GM12865 (cell line): ENCODE results near the gene PRICKLE2.

ENCODE experiments used
- DNase-seq: peaks from one replicate; pipeline ENCODE4 v3.0.0; 2010; ENCODE audit warnings: low read depth
- H3K4me3 ChIP-seq: 2 replicates; pipeline ENCODE4 v1.5.1; 2011; ENCODE audit warnings: mild to moderate bottlenecking, low read depth, low read length, control low read depth
- TF ChIP-seq, protein P1 (sequence below): IDR thresholded peaks from 2 replicates; pipeline ENCODE4 v1.5.1; 2011; ENCODE audit warnings: low read length, control low read depth, low read depth, inconsistent platforms; ENCODE audit not compliant: insufficient read depth; ENCODE audit errors: missing control alignments

Gene PRICKLE2

DNA sequence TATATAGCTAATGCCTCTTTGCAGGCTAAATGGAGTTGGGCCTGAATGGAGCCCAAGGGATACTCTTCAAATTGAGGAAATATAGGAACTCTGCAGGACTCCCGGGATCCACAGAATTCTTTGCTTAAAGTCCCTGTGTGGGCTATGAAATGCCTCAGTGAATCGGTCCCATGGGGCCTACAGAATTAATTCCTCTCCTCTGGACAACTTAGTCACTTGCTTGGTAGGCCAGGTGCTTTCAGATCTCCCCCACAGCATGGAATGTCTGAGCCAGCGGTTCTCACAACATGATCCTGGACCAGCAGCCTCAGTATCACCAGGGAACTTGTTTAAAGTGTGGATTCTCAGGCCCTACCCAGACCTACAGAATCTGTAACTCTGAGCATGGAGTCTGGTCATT, 15.1 kb upstream of the PRICKLE2 start:
- TF ChIP-seq, protein P1, sequence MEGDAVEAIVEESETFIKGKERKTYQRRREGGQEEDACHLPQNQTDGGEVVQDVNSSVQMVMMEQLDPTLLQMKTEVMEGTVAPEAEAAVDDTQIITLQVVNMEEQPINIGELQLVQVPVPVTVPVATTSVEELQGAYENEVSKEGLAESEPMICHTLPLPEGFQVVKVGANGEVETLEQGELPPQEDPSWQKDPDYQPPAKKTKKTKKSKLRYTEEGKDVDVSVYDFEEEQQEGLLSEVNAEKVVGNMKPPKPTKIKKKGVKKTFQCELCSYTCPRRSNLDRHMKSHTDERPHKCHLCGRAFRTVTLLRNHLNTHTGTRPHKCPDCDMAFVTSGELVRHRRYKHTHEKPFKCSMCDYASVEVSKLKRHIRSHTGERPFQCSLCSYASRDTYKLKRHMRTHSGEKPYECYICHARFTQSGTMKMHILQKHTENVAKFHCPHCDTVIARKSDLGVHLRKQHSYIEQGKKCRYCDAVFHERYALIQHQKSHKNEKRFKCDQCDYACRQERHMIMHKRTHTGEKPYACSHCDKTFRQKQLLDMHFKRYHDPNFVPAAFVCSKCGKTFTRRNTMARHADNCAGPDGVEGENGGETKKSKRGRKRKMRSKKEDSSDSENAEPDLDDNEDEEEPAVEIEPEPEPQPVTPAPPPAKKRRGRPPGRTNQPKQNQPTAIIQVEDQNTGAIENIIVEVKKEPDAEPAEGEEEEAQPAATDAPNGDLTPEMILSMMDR = no peak
- no peak overlapping the region for H3K4me3 ChIP-seq
- DNase-seq = no peak

DNA sequence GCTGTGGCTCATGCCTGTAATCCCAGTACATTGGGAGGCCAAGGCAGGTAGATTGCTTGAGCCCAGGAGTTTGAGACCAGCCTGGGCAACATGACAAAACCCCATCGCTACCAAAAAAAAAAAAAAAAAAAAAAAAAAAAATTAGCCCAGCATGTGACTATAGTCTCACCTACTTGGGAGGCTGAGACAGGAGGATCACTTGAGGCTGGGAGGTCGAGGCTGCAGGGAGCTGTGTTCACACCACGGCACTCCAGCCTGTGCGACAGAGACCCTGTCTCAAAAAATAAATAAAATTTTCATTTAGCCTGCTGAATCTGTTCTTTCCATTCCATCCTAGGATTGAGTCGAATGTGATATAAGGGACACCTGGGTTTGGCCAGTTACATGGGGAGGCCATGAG, 14.6 kb upstream of the PRICKLE2 start:
- TF ChIP-seq, protein P1 = no peak
- DNase-seq = no peak
- no peak overlapping the region for H3K4me3 ChIP-seq

DNA sequence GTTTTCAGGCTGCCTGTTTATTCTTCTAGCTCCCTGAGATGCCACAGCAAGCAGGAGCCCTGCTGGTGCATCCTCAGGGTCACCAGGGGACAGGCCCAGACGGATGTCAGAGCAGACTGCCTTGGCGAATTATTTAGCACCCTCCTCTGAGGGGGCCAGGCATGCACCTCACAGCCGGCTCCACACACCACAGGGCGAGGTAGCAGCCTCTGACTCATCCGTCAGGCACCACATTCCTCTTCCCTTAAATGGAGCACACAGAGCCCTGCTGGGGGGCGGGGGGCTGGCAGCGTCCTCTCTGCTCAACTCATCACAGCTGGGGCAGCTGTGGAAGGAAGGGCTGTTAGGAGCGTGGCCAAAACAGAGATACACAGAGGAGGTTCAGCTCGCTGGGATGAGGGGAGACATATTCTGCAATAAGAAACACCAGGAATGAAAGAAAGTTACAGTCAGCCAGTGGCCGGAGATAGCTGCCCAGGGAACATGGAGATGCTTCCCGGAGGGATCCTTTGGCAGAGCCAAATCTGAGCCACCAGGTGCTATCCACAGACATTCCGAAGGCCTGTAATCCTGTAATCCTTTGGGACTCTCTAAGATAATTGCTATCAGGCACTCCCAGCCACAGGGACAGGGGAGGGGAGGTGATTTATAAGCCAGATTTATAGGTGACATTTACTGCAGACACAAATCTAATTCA, 13.9 kb upstream of the PRICKLE2 start:
- H3K4me3 ChIP-seq = no peak overlapping the region
- DNase-seq = no peak
- TF ChIP-seq, protein P1 = no peak

- H3K4me3 ChIP-seq = no peak overlapping the region
- TF ChIP-seq, protein P1 = no peak
- DNase-seq = no peak
These were observed 11.8 kb upstream of the PRICKLE2 start for GRCh38 chr3:64237083-64237482.

DNA sequence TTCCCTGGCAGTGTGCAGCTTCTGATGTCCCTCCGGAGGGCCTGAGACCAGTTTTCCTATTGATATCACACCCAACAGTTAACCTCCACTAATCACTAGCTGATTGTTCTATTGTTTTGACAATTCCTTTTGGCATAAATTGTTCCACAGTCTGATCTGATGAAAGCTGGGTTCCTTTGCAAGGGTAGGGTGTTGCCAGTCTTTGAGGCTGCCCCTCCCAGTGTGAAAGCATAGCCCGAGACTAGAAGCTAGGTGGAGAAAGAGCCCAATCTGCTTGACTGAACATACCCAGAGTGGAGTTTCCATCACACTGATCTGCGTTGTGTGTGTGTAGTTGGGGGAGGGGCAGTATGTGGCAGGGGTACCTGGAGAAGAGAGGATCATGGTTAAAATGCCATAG, 10.3 kb upstream of the PRICKLE2 start:
- TF ChIP-seq, protein P1 = no peak
- DNase-seq = no peak
- no peak overlapping the region for H3K4me3 ChIP-seq

- TF ChIP-seq, protein P1 = no peak
- H3K4me3 ChIP-seq = no peak overlapping the region
- no peak for DNase-seq
These were observed 9.3 kb upstream of the PRICKLE2 start for GRCh38 chr3:64234571-64234970.

DNA sequence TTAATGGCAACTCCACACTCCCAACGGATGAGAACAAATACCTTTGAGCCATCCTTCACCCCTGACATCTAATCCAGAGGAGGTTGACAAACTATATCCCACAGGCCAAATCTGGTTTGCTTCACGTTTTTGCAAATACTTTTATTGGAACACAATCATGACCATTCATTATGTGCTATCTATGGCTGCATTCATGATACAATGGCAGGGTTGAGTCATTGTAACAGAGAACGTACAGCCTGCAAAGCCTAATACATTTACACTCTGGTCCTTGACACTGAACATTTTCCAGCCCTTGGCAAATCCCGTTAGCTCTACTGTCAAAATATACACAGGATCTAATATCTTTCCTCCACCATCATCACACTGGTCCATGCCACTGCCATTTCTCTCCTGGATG, 7.6 kb upstream of the PRICKLE2 start:
- no peak for DNase-seq
- no peak overlapping the region for H3K4me3 ChIP-seq
- TF ChIP-seq, protein P1 = no peak
